GM21515 (cell line): ENCODE results near the gene PPP1R1B.

Experiments used
- ATAC-seq: cut with Tn5 transposase; IDR thresholded peaks from one replicate; pipeline ENCODE4 v1.9.1; 2021; ENCODE audit not compliant: unreplicated experiment

Gene PPP1R1B

GRCh38 chr17:39600288-39600996, 26.3 kb upstream of the PPP1R1B start:
- no peak for ATAC-seq

GRCh38 chr17:39600997-39601597, 25.7 kb upstream of the PPP1R1B start:
- no peak for ATAC-seq

- ATAC-seq: no peak
These were observed 24.8 kb upstream of the PPP1R1B start for GRCh38 chr17:39601758-39602532.

GRCh38 chr17:39602533-39603303, 24.0 kb upstream of the PPP1R1B start:
- ATAC-seq: no peak

- no peak for ATAC-seq
These were observed 23.3 kb upstream of the PPP1R1B start for GRCh38 chr17:39603304-39604016.

GRCh38 chr17:39604911-39605491, 21.8 kb upstream of the PPP1R1B start:
- ATAC-seq: no peak

GRCh38 chr17:39605492-39606433, 21.0 kb upstream of the PPP1R1B start:
- ATAC-seq: no peak

GRCh38 chr17:39606434-39607056, 20.2 kb upstream of the PPP1R1B start:
- no peak for ATAC-seq

- ATAC-seq: no peak
These were observed 19.5 kb upstream of the PPP1R1B start for GRCh38 chr17:39607057-39607850.

- no peak for ATAC-seq
These were observed 19.0 kb upstream of the PPP1R1B start, which contains the start of gene NEUROD2 for GRCh38 chr17:39607851-39608130. Gene NEUROD2, minus strand, starts transcription at chr17:39607920. Its CDS starts 1,321 bp downstream, at chr17:39606599.

GRCh38 chr17:39608142-39608981, 18.4 kb upstream of the PPP1R1B start:
- no peak for ATAC-seq

- ATAC-seq: no peak
These were observed 17.2 kb upstream of the PPP1R1B start for GRCh38 chr17:39609416-39610025.

- no peak for ATAC-seq
These were observed 15.2 kb upstream of the PPP1R1B start for GRCh38 chr17:39611401-39612112.

GRCh38 chr17:39612291-39612894, 14.4 kb upstream of the PPP1R1B start:
- no peak for ATAC-seq

GRCh38 chr17:39612935-39613464, 13.8 kb upstream of the PPP1R1B start:
- no peak for ATAC-seq
